ENCODE measurements around the gene SOCS3.

SOCS3 gene

DNA sequence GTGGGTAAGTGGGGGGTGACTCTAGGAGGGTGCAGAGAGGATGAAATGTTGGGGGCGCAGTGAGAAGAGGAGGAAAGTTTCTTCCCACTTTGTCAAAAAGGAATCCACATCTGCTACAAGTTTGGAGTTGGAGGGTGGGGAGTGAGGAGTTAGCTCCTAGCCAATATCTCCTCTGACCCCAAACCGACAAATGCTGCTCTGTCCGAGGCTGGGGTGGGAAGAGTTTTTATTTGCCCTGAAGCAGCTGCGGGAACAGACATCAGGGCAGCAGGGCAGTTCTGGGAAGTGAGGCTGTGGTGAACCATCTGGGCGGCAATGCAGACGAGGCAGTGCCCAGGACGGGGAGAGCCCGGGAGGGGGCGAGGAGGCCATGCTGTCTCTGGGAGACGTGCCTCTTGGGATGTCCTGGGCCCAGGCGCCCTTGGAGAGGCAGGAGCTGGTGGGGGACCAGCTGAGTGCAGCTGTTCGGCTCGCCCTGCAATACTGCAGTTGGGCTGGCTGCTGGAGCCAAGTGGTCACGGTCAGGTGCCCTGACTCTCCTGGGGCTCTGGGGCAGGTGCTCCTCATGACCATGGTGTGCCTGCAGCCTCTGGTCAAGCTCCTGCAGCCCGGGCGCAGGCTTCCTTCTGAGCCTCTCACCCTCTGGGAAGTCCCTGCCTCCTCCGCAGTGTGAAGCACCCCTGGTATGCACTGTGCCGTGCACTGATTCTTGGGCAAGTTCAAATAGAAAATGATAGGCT is 6.4 kb upstream of the SOCS3 start:
- no peak for DNase-seq

DNA sequence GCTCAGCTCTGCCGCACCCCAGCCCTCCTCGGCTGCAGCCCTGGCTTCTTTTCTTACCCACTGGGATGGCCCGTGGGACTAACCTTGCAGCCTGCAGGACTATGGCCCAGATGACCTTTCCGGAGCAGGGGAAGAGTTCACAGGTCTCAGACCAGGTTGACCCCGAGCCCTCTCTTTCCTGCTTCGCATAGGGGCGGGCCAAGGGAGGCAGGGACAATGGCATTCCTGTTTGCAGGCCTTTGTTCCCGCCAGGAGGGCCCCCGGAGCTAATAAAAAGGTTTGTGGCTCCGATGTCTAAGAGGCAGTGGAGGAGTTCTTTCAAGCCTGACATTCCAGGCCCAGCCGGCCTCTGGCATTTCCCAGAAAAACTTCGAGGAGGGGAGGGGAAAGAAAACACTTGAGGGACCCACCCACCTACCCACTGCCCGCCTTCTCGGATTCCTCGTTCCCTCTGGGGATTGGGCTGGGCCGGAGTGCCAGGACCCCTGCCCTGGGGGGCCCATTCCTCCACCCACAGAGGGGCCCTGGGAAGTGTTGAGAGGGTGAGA is 5.8 kb upstream of the SOCS3 start:
- no peak for DNase-seq

- DNase-seq = peak; percentile 52
These were observed 4.8 kb upstream of the SOCS3 start for GRCh38 chr17:78364436-78365281.

DNA sequence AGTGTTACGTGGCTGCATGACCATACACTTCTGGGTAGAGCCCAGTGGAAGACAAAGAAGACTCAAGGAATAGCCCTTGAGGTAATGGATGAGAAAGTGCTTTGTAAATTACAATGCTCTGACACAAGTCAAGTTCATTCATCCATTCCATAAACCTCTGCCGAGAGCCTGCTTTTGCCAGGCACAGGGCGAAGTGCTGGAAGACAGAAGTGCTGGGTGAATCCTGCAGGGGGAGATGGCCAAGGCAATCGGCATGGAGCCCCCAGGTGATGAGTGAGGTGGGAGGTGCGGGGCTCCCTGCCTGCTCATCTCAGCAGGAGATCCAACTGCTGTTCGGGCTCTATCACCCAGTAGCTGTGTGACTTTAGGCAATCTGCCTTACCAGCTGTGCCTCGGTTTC is 2.8 kb upstream of the SOCS3 start:
- no peak for DNase-seq

DNA sequence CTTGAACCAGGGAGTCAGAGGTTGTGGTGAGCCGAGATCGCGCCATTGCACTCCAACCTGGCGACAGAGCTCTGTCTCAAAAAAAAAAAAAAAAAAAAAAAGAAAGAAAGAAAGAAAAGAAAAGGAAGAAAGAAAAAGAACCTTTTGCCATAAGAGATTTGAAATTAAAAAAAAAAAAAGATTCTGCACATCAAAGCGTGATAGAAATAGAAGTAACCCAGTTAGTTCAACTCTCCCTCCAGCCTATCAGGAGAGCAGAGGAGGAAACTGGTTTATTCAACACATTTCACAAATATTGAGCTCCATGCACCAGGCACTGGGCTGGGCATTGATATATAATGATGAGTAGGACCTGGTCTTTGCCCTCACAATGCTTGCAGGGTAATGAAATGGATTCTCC is 2.4 kb upstream of the SOCS3 start:
- no peak for DNase-seq

DNA sequence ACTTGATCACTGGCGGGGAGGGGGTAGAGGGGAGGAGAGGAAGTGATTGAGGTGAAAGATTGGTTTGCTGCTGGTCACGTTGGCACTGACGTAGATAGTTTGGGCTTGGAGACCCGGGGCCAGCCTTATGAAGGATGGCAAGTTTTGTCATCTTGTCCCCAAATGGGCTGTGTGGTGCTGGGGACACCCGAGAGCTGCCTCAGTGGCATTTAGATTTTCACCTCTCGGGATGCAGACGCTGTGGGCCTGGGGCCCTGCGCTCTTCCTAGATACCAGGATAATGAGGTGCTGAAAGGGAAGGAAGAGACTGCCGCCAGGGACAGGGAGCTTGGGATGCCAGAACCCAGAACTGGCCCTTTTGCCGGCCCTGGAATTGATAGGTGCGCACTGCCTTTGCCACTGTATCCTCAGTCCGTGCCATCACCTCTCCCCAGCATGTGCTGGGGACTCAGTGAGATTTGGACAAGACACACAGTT is 1.4 kb upstream of the SOCS3 start:
- DNase-seq = no peak

DNA sequence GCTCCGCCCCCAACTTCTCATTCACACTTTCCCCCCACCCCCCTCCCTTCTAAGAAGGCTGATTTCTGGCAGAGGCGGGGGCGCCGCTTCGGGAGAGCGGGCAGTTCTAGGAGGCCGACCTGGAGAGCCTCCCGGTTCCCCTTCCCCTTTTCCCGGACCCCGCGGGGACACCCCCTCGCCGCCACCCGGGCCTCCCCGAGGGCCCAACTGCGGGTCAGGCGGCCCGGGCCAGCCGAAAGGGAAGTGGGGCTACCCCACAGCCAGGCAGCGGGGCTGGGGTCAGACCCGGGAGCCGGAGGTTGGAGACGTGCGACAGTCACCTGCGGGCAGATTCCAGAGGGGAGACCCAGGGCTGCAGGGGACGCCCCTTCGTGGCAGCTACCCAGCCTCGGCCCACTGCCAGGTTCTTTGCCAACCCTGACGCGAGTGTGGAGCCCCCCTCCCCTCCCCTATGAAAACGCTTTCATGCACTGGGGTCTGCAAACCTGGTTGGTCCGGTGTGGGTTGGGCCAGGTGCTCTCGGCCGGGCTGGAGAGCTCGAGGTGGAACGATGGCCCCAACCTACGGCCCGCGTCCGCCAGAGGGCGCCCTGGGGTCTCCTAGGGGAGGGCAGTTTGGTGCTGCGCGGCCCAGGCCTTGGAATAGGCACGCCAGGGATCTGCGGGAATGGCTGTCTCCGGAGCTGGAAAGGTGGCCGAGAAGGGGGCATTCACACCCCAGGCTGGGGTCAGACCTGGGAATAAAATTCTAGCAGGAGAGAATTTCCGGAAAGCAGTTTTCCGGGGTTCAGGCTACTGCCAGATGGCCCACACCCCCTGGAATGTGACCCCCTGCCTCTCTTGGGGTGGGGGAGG is 721 bp upstream of the SOCS3 start:
- DNase-seq = peak; percentile 96

DNA sequence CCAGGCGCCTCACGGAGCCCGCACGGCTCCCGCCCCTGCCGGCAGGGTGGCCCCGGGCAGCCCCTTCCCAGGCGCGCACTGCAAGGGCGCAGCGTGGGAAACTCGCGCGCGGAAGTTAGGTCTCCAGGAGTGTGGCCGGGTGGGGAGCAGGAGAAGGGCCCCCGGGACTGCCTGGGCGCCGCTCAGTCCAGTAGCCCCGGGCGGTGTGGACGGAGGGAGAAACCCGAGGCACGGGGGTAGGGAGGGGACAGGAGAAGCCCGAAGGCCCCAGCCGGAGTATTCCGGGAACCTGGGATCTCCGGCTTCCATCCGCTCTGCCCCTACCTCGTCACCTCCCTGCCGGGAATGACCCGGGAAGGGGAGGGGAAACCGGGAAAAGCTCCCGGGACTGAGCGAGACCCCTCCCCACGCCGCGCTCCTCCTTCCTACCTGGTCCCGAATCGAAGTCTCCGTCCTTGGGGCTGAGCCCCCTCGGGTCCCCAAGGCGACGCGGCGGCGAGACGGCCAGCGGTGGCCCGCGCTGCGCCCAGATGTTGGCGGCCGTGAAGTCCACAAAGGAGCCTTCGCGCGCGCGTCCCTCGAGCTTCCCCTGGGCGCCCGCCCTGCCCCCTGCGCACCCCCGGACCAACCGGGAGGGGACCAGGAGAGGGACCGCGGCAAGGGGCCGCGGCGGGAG is 418 bp downstream of the SOCS3 start:
- peak; percentile 58 for DNase-seq

- peak; percentile 48 for DNase-seq
These were observed 1.1 kb downstream of the SOCS3 start for GRCh38 chr17:78358538-78359320.

DNA sequence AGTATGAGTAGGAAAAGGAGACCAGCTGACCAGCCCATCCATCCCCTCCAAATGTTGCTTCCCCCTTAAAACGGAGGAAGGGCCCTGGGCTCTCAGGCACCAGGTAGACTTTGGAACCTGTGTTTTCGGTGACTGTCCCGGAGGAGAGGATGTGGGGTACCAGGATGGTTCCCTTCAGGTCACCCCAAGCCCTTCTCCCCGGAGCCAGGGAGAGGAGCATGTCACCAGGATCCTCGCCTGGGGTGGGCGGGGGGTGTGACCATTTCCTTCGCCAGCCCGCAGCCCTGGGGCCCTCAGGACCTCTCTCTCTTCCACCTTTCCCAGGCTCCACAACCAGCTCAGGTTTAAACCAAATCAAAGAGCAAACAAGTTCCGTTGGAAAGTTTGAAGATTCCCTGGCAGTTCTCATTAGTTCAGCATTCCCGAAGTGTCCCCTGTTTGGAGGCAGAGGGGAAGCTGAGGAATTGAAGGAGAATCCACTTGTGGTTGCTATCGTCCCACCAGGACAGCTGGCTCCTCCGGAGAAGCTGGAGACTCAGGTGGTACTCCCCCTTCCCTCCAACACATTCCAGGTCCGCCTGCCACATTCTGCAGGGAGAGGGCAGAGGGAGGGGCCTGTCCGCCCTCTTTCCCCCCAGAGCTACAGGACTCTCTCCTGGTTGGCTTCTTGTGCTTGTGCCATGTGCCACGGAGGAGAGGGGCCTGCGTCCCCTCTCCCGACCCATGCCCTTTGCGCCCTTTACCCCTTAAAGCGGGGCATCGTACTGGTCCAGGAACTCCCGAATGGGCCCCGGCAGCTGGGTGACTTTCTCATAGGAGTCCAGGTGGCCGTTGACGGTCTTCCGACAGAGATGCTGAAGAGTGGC is 2.0 kb downstream of the SOCS3 start:
- peak; percentile 46 for DNase-seq

GRCh38 chr17:78357177-78357586 is 2.7 kb downstream of the SOCS3 start:
- DNase-seq = peak; percentile 40

GRCh38 chr17:78356101-78356713 is 3.7 kb downstream of the SOCS3 start:
- peak; percentile 94 for DNase-seq

GRCh38 chr17:78355701-78356100 is 4.2 kb downstream of the SOCS3 start:
- DNase-seq = no peak

- peak; percentile 36 for DNase-seq
These were observed 4.7 kb downstream of the SOCS3 start for GRCh38 chr17:78355045-78355641.

DNA sequence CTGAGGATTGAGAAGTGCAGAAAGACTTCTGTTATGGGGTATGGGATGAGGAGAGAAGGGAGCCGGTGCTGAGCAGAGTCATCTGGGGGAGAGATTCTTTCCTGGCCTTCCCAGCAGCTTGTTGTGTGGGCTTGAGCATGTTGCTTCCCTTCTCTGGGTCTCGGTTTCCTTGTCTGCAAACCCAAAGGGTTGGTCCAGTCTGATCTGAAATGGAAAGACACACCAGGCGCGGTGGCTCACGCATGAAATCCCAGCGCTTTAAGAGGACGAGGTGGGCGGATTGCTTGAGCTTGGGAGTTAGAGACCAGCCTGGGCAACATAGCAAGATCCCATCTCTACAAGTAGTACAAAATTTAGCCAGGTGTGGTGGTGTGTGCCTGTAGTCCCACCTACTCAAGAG is 6.0 kb downstream of the SOCS3 start:
- no peak for DNase-seq

- DNase-seq = no peak
These were observed 8.3 kb downstream of the SOCS3 start for GRCh38 chr17:78351449-78352006.

DNA sequence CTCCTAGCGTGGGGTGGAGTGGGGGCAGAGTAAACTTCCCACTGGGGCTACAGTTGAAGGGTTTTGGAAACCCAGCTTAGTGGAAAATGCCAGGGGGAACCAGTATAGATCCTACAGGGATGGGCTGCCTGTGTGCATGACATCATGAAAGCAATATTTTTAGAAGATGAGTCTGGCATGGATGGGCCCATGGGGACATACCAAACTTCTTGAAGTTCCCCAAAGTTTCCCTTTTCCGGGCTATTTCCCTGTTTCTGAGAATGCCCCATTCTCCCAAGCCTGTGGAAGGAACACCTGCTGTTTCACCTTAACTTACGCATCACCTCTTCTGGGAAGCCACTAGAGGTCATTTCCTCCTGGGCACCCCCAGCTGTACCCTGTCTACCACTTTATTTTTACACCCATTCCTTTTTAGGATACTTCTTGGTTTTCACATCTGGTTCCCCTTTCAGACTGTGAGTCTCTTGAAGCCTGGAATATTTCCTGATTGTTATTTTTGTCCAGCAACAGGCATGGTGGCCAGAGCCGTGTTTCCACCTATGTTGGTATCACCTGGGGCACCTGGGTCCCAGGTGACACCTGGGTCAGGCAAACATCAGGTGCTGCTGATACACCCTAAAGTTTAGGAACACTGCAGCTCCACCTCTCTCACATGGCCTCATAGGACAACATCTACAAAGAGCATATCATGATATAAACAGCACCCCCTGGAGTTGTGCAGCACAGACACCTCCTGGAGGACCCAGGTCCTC is 9.8 kb downstream of the SOCS3 start:
- DNase-seq = no peak

- DNase-seq = no peak
These were observed 11.7 kb downstream of the SOCS3 start for GRCh38 chr17:78348055-78348770.
